Measurements from ENCODE around the gene GARIN5A. TPM values are rescaled to one million over a fixed set of nuclear protein-coding genes. Genes with fewer than 3 reads are reported as not detected.
"Not testable (repeated sequence)": the region's sequence is repeated elsewhere in the genome, so short reads cannot be mapped to it uniquely, and the experiment has no call there.

GARIN5A gene
- total RNA-seq, 1 donor from 2014 or later: 11.5 TPM

DNA sequence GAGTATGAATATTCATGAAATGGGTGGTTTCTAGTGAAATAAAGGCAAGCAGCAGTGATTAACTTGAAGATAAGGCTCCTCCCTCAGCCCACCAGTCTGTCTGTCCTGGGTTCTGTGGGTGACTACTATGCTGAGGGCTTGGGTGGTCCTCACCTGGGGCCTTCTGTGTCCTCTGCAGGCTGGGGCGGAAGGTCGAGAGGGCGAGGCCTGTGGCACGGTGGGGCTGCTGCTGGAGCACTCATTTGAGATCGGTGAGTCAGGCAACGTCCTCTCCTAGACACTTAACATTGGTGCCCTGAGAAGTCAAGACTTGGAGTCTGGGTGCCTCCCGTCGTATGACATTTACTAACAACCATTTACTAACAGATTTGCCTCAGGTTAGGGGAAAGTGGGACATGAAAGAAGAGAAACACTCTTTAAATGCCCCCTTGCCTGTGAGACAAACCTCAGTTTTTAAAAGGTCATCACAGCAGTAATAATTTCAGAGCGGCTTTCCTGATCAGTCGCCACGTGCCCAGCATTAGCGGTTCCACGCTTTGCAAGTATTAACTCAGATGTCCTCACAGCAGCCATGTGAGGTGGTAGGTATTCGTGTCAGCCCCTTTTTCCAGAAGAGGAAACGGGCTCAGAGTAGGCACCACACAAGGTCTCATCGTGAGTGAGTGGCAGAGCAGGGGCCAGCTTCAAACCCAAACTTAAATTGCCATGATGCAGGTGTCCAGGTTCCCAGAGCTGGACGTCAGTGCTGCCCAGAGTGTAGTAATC is 1.3 kb upstream of the GARIN5A start:
- Mint-ChIP-seq H3K27me3 (ENCODE audit: low read depth) (no peaks in the 10 kb centered on the region), H3K4me3 (peak overlapping the region; percentile 91), H3K9me3 (peaks cover 6% of the 10 kb centered on the region), H3K4me1 (peaks cover 16% of the 10 kb centered on the region), H3K27ac (peak overlapping the region; percentile 26), H3K36me3 (peaks cover 23% of the 10 kb centered on the region)
- no peak for DNase-seq (ENCODE audit: low spot score in 2 of 2, unreplicated experiment in 2 of 2)
- TF ChIP-seq, protein P1, sequence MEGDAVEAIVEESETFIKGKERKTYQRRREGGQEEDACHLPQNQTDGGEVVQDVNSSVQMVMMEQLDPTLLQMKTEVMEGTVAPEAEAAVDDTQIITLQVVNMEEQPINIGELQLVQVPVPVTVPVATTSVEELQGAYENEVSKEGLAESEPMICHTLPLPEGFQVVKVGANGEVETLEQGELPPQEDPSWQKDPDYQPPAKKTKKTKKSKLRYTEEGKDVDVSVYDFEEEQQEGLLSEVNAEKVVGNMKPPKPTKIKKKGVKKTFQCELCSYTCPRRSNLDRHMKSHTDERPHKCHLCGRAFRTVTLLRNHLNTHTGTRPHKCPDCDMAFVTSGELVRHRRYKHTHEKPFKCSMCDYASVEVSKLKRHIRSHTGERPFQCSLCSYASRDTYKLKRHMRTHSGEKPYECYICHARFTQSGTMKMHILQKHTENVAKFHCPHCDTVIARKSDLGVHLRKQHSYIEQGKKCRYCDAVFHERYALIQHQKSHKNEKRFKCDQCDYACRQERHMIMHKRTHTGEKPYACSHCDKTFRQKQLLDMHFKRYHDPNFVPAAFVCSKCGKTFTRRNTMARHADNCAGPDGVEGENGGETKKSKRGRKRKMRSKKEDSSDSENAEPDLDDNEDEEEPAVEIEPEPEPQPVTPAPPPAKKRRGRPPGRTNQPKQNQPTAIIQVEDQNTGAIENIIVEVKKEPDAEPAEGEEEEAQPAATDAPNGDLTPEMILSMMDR (IDR thresholded peaks at IDR 0.05; ENCODE audit: unreplicated experiment): no peak

DNA sequence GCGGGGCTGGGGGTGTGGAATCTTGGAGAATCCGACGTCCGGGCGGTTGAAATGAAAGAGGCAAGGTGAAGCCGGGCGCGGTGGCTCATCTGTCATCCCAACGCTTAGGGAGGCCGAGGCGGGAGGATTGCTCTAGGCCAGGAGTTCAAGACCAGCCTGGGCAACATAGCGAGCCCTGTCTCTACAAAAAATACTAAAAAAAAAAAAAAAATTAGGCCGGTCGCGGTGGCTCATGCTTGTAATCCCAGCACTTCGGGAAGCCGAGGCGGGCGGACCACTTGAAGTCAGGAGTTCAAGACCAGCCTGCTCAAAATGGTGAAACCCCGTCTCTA is 225 bp upstream of the GARIN5A start:
- H3K9me3 Mint-ChIP-seq: peaks cover 6% of the 10 kb centered on the region
- peak overlapping the region; percentile 91 for H3K4me3 Mint-ChIP-seq
- H3K27me3 Mint-ChIP-seq (ENCODE audit: low read depth): no peaks in the 10 kb centered on the region
- peaks cover 16% of the 10 kb centered on the region for H3K4me1 Mint-ChIP-seq
- peak overlapping the region; percentile 97 for H3K27ac Mint-ChIP-seq
- peaks cover 23% of the 10 kb centered on the region for H3K36me3 Mint-ChIP-seq
- TF ChIP-seq, protein P1 (IDR thresholded peaks at IDR 0.05; ENCODE audit: unreplicated experiment): no peak
- no peak for DNase-seq (ENCODE audit: low spot score in 2 of 2, unreplicated experiment in 2 of 2)

DNA sequence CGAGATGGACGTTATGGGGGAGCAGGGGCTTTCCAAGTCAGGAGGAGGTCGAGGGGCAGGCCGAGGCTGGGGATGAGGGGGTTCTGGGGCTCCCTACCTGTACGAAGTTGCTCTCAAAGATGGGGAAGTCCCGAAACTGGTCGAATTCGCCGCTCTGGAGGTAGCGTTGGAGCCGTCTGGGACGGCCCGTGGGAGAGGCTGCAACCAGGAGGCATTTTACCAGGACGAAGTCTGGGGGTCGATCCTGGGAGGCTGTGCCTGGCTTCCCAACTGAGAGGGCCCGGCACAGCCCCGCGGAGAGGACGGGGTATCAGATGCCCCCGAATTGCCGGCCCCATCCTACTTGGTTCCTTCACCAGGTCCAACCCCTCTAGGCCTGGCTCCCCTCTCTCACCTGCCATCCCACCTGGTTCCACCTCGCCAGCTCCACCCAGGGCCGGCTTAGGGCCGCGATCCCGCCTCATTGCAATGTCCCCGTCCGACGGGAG is 868 bp downstream of the GARIN5A start:
- Mint-ChIP-seq H3K27me3 (ENCODE audit: low read depth) (no peaks in the 10 kb centered on the region), H3K4me3 (peak overlapping the region; percentile 91), H3K9me3 (peaks cover 6% of the 10 kb centered on the region), H3K4me1 (peaks cover 16% of the 10 kb centered on the region), H3K36me3 (peaks cover 20% of the 10 kb centered on the region), H3K27ac (peak overlapping the region; percentile 97)
- TF ChIP-seq, protein P1 (IDR thresholded peaks at IDR 0.05; ENCODE audit: unreplicated experiment): no peak
- DNase-seq (ENCODE audit: low spot score in 2 of 2, unreplicated experiment in 2 of 2): no peak

DNA sequence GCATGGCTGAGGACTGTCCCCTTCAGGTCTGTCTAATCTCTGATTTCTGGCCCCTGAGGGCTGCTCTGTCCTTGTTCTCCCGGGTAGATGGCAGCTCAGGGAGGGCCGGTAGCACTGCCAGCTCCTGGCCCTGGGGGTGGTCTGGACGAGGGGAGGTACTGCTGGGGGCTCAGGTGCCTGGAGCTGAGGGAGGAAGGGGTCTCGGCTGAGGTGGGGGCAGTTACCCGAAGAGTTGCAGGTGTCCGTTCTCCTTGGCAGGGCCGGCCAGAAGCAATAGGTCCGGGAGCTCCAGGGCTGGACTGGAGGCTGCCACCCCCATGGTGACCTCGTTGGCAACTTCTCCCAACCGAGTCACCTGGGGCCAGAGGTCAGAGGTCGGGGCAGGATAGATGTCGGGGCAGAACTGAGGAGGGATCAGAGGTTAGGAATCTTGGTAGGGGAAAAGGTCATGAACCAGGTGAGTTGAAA is 1.5 kb downstream of the GARIN5A start:
- Mint-ChIP-seq H3K4me3 (peak overlapping the region; percentile 91), H3K27me3 (ENCODE audit: low read depth) (no peaks in the 10 kb centered on the region), H3K36me3 (peaks cover 20% of the 10 kb centered on the region), H3K27ac (peak overlapping the region; percentile 79), H3K4me1 (peaks cover 16% of the 10 kb centered on the region), H3K9me3 (peaks cover 6% of the 10 kb centered on the region)
- DNase-seq (ENCODE audit: low spot score in 2 of 2, unreplicated experiment in 2 of 2): no peak
- TF ChIP-seq, protein P1 (IDR thresholded peaks at IDR 0.05; ENCODE audit: unreplicated experiment): no peak

DNA sequence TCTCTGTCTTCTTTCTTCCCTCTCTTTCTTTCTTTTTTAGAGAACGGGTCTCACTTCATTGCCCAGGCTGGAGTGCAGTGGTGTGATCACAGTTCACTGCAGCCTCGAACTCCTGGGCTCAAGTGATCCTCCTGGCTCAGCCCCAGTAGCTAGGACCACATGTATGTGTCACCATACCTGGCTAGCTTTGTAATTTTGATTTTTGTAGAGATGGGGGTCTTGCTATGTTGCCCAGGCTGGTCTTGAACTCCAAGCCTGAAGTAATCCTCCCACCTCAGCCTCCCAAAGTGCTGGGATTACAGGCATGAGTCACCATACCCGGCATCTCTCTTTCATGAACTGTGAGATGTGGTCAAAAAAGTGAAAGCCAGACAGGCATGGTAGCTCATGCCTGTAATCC is 3.3 kb downstream of the GARIN5A start:
- peaks cover 16% of the 10 kb centered on the region for H3K4me1 Mint-ChIP-seq
- H3K9me3 Mint-ChIP-seq; H3K4me3 Mint-ChIP-seq; H3K27me3 Mint-ChIP-seq (ENCODE audit: low read depth); H3K27ac Mint-ChIP-seq; DNase-seq (ENCODE audit: low spot score in 2 of 2, unreplicated experiment in 2 of 2): not testable (repeated sequence)
- peaks cover 16% of the 10 kb centered on the region for H3K36me3 Mint-ChIP-seq

DNA sequence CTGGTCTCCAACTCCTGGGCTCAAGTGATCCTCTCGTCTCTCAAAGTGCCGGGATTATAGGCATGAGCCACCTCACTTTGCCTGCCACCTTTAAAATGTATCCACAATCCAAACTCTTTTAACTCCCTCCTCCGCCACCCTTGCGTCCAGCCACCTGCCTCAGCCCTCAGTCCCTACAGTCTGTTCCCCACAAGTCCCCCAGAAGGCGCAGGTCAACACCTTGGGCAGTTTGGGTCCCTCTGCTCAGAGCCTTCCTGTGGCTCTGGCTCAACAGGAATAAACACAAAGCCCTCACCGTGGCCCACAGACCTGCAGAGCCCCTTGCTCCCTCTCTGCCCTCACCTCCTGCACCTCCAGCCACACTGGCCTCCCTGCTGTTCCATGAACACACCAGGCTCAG is 7.8 kb downstream of the GARIN5A start:
- H3K9me3 Mint-ChIP-seq: no peaks in the 10 kb centered on the region
- no peaks in the 10 kb centered on the region for H3K4me1 Mint-ChIP-seq
- TF ChIP-seq, protein P1 (IDR thresholded peaks at IDR 0.05; ENCODE audit: unreplicated experiment): no peak
- no peaks in the 10 kb centered on the region for H3K27me3 Mint-ChIP-seq (ENCODE audit: low read depth)
- H3K36me3 Mint-ChIP-seq: no peaks in the 10 kb centered on the region
- H3K4me3 Mint-ChIP-seq: no peak overlapping the region
- no peak overlapping the region for H3K27ac Mint-ChIP-seq
- no peak for DNase-seq (ENCODE audit: low spot score in 2 of 2, unreplicated experiment in 2 of 2)

All from mesothelial cell of epicardium (in vitro differentiated cells).